ENCODE results near the gene NUP43.

NUP43 gene

GRCh38 chr6:149723262-149723661, 23.1 kb downstream of the NUP43 start:
- H3K27me3 Mint-ChIP-seq, result no peaks in the 10 kb centered on the region
- peaks cover 2% of the 10 kb centered on the region for H3K36me3 Mint-ChIP-seq
- no peaks in the 10 kb centered on the region for H3K9me3 Mint-ChIP-seq
- no peak overlapping the region for H3K27ac Mint-ChIP-seq
- H3K4me3 Mint-ChIP-seq, result no peak overlapping the region
- H3K4me1 Mint-ChIP-seq, result peaks cover 12% of the 10 kb centered on the region

GRCh38 chr6:149719531-149719930, 26.8 kb downstream of the NUP43 start:
- no peaks in the 10 kb centered on the region for H3K27me3 Mint-ChIP-seq
- no peak overlapping the region for H3K27ac Mint-ChIP-seq
- peaks cover 4% of the 10 kb centered on the region for H3K36me3 Mint-ChIP-seq
- no peaks in the 10 kb centered on the region for H3K9me3 Mint-ChIP-seq
- peaks cover 24% of the 10 kb centered on the region for H3K4me1 Mint-ChIP-seq
- peak overlapping the region; percentile 3 for H3K4me3 Mint-ChIP-seq

GRCh38 chr6:149717588-149718458, 28.5 kb downstream of the NUP43 start, which contains the start of gene LATS1:
LATS1 (minus strand) TSS chr6:149718101; CDS start chr6:149702126, 15,975 bp downstream.
- Mint-ChIP-seq H3K9me3 (no peaks in the 10 kb centered on the region), H3K27ac (peak within 1 kb of the TSS; percentile 97), H3K27me3 (no peaks in the 10 kb centered on the region), H3K4me1 (peaks cover 30% of the 10 kb centered on the region), H3K36me3 (peaks cover 2% of the 10 kb centered on the region), H3K4me3 (peak within 1 kb of the TSS; percentile 90)

- peak overlapping the region; percentile 67 for H3K27ac Mint-ChIP-seq
- H3K4me3 Mint-ChIP-seq, result peak overlapping the region; percentile 90
- no peaks in the 10 kb centered on the region for H3K27me3 Mint-ChIP-seq
- no peaks in the 10 kb centered on the region for H3K9me3 Mint-ChIP-seq
- peaks cover 2% of the 10 kb centered on the region for H3K36me3 Mint-ChIP-seq
- peaks cover 31% of the 10 kb centered on the region for H3K4me1 Mint-ChIP-seq
These were observed 29.1 kb downstream of the NUP43 start for GRCh38 chr6:149717255-149717587.

- peak overlapping the region; percentile 90 for H3K4me3 Mint-ChIP-seq
- H3K9me3 Mint-ChIP-seq, result no peaks in the 10 kb centered on the region
- peak overlapping the region; percentile 71 for H3K27ac Mint-ChIP-seq
- H3K36me3 Mint-ChIP-seq, result peaks cover 2% of the 10 kb centered on the region
- H3K4me1 Mint-ChIP-seq, result peaks cover 36% of the 10 kb centered on the region
- no peaks in the 10 kb centered on the region for H3K27me3 Mint-ChIP-seq
These were observed 30.0 kb downstream of the NUP43 start for GRCh38 chr6:149716181-149716963.

- peaks cover 52% of the 10 kb centered on the region for H3K4me1 Mint-ChIP-seq
- H3K36me3 Mint-ChIP-seq, result peaks cover 3% of the 10 kb centered on the region
- H3K9me3 Mint-ChIP-seq, result no peaks in the 10 kb centered on the region
- no peak overlapping the region for H3K4me3 Mint-ChIP-seq
- peak overlapping the region; percentile 41 for H3K27ac Mint-ChIP-seq
- H3K27me3 Mint-ChIP-seq, result no peaks in the 10 kb centered on the region
These were observed 31.9 kb downstream of the NUP43 start for GRCh38 chr6:149714442-149714841.

- Mint-ChIP-seq H3K4me3 (no peak overlapping the region), H3K36me3 (peaks cover 3% of the 10 kb centered on the region), H3K4me1 (peaks cover 68% of the 10 kb centered on the region), H3K9me3 (no peaks in the 10 kb centered on the region), H3K27ac (no peak overlapping the region), H3K27me3 (no peaks in the 10 kb centered on the region)
These were observed 34.6 kb downstream of the NUP43 start for GRCh38 chr6:149711711-149712110.

- peaks cover 3% of the 10 kb centered on the region for H3K36me3 Mint-ChIP-seq
- H3K4me1 Mint-ChIP-seq, result peaks cover 56% of the 10 kb centered on the region
These were observed 44.6 kb downstream of the NUP43 start for GRCh38 chr6:149701714-149702113.

GRCh38 chr6:149699150-149699549, 47.2 kb downstream of the NUP43 start:
- Mint-ChIP-seq H3K27me3 (no peaks in the 10 kb centered on the region), H3K27ac (no peak overlapping the region), H3K4me1 (peaks cover 44% of the 10 kb centered on the region), H3K4me3 (no peak overlapping the region), H3K36me3 (peaks cover 2% of the 10 kb centered on the region), H3K9me3 (no peaks in the 10 kb centered on the region)

More at GRCh38 chr6:149701714-149702113, 44.6 kb downstream of the NUP43 start:
- Mint-ChIP-seq H3K9me3 (no peaks in the 10 kb centered on the region), H3K27me3 (no peaks in the 10 kb centered on the region), H3K4me3 (no peak overlapping the region), H3K27ac (no peak overlapping the region)

- no peak overlapping the region for H3K27ac Mint-ChIP-seq
- no peak overlapping the region for H3K4me3 Mint-ChIP-seq
- H3K27me3 Mint-ChIP-seq, result no peaks in the 10 kb centered on the region
- no peaks in the 10 kb centered on the region for H3K9me3 Mint-ChIP-seq
- peaks cover 2% of the 10 kb centered on the region for H3K36me3 Mint-ChIP-seq
- H3K4me1 Mint-ChIP-seq, result peaks cover 38% of the 10 kb centered on the region
These were observed 48.2 kb downstream of the NUP43 start for GRCh38 chr6:149698175-149698574.

- no peaks in the 10 kb centered on the region for H3K27me3 Mint-ChIP-seq
- H3K4me1 Mint-ChIP-seq, result peaks cover 33% of the 10 kb centered on the region
- H3K4me3 Mint-ChIP-seq, result no peak overlapping the region
- peaks cover 4% of the 10 kb centered on the region for H3K36me3 Mint-ChIP-seq
- no peaks in the 10 kb centered on the region for H3K9me3 Mint-ChIP-seq
- H3K27ac Mint-ChIP-seq, result no peak overlapping the region
These were observed 49.4 kb downstream of the NUP43 start for GRCh38 chr6:149696901-149697300.

- Mint-ChIP-seq H3K36me3 (peaks cover 9% of the 10 kb centered on the region), H3K4me1 (peaks cover 27% of the 10 kb centered on the region), H3K9me3 (no peaks in the 10 kb centered on the region)
These were observed 51.4 kb downstream of the NUP43 start for GRCh38 chr6:149694921-149695320.

GRCh38 chr6:149691201-149691600, 55.1 kb downstream of the NUP43 start:
- no peak overlapping the region for H3K4me3 Mint-ChIP-seq
- H3K4me1 Mint-ChIP-seq, result peaks cover 24% of the 10 kb centered on the region
- H3K27me3 Mint-ChIP-seq, result no peaks in the 10 kb centered on the region
- H3K9me3 Mint-ChIP-seq, result no peaks in the 10 kb centered on the region
- H3K36me3 Mint-ChIP-seq, result peaks cover 10% of the 10 kb centered on the region
- no peak overlapping the region for H3K27ac Mint-ChIP-seq

More at GRCh38 chr6:149694921-149695320, 51.4 kb downstream of the NUP43 start:
- H3K4me3 Mint-ChIP-seq, result no peak overlapping the region
- no peak overlapping the region for H3K27ac Mint-ChIP-seq
- H3K27me3 Mint-ChIP-seq, result no peaks in the 10 kb centered on the region

- Mint-ChIP-seq H3K27me3 (no peaks in the 10 kb centered on the region), H3K4me3 (no peak overlapping the region), H3K9me3 (no peaks in the 10 kb centered on the region), H3K36me3 (peaks cover 8% of the 10 kb centered on the region), H3K27ac (no peak overlapping the region), H3K4me1 (peaks cover 23% of the 10 kb centered on the region)
These were observed 60.1 kb downstream of the NUP43 start for GRCh38 chr6:149686230-149686629.

- Mint-ChIP-seq H3K9me3 (no peaks in the 10 kb centered on the region), H3K4me3 (no peak overlapping the region), H3K27me3 (no peaks in the 10 kb centered on the region), H3K36me3 (peaks cover 10% of the 10 kb centered on the region), H3K4me1 (peaks cover 21% of the 10 kb centered on the region), H3K27ac (no peak overlapping the region)
These were observed 63.0 kb downstream of the NUP43 start for GRCh38 chr6:149683256-149683859.

All from activated naive CD4-positive, alpha-beta T cell treated with anti-CD3 and anti-CD28 coated beads, Interleukin-2, amount 50 U/mL, for 24 hours (primary cell).